GM12873 (cell line): Measurements from ENCODE around the gene PNPLA8.

ENCODE experiments used
- CTCF ChIP-seq: IDR thresholded peaks from 2 replicates; pipeline ENCODE4 v1.5.1; 2012; ENCODE audit warnings: low read depth, mild to moderate bottlenecking, moderate library complexity, low read length, control low read depth; ENCODE audit not compliant: insufficient read depth; ENCODE audit errors: missing control alignments

PNPLA8 gene

GRCh38 chr7:108430664-108431063 is 95.3 kb downstream of the PNPLA8 start:
- TF ChIP-seq CTCF: no peak

GRCh38 chr7:108427766-108428165 is 98.2 kb downstream of the PNPLA8 start:
- TF ChIP-seq CTCF: no peak

- TF ChIP-seq CTCF: no peak
Observed at GRCh38 chr7:108425714-108426275, 100.1 kb downstream of the PNPLA8 start.

- no peak for TF ChIP-seq CTCF
Observed at GRCh38 chr7:108424013-108424412, 101.9 kb downstream of the PNPLA8 start.

DNA sequence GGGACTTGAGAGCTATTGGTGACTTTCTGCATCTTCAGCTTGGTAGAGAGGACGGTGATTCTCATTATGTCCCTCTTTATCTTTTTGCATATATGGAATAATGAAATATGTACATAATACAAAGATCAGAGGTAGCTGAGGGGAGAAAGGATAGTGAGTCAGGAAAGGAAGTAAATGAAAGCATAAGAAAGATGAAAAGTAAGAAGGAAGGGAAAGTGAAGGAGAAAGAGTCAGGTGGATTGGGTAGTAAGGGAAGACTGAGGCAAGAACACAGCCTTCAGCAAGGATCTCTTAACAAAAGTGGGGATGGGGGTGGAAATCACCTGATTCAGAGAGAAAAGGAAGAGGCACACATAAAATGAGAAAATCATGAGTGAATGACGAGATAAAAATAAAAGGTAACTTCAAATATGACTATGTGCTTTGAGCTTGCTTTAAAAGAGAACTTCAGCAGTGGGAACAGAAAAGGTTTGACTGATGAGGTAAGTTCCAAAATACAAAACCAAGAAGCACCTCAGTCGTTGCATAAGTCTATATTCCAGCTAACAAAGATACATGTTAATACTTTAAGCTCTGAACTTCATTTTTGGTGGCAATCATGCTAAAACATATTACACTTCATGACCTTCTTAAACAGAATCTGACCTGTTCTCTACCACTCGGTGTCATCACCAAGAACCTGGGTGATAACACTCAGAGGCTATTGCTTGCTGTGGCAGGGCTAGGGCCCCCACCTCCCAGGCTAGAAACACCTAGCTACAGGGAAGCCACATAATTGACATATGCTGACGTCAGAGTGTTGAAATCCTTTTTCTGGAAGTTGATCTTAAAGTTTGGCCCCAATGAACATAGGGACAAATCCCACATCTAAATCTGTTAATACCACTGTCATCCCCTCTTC is 102.6 kb downstream of the PNPLA8 start:
- no peak for TF ChIP-seq CTCF

DNA sequence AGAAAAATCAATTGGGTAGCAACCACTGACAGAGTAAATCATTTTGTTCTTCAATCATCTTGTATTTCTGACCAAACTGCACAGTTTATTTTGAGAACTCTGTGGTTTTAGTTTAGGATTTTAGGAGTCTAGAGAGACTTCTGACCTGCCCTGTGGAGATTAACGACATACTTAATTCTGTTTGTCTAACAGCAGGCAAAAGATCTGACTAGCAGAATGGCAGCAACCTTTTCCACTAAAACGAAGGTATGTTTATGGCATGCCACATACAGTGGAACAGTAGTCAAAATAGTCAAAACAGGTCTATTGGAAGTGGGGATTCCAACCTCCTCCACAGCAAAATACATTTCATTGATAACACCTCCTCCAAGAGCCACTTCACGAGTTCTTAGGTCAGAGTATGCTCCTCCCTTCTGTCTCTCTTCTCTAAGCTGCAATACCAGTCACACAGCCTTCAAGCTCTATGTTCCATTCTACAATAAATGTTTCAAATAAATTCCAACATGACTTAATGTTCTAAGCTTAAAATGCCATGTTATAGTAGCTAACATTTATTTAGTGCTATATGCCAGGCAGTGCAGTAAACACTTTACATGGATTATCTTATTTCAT is 104.1 kb downstream of the PNPLA8 start:
- no peak for TF ChIP-seq CTCF
